ENCODE results near the gene DIDO1.

The DIDO1 gene

DNA sequence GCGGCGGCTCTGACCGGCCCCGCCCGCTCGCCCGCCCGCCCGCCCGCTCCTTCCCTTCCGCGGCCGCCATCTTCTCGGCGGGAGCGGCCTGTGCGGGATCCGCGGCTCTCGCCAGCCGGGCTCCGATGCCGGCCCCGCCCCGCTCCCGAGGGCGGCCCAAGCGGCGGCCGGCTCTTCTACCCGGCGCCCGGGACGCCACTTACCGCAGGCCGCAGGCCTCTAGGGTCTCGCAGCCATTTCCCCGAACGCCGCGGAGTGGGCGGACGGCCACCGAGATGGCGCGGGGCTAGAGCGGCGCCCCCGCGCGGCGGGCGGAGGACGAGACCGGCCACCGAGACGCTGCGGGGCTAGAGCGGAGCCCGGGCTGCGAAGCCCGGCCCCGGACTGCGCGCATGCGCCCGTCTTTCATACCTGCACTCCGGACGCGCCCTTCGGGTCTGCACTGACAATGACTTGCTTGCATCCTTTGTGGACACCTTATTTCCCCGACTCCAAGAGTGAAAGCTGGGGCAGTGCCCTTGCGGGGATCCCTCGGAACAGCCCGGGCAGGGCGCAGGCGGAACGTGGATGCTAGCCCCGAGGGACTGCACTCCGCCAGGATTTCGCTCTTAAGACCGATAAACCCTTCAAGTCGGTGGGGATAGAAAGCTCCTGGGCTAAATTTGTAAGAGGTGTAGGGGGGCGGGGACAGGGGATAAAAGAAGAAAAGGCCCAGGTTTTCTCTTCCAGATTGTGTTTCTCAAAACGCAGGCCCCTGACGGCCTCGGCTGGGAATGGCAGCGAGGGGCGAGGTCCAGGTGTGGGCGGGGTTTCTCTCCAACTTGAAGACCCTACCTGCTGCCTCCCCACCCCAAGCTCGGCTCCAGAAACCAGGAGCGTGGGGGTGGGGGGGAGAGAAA, at the start of gene DIDO1:
Gene DIDO1, minus strand, starts transcription at position 277 of the 899 bp plus-strand sequence.
- DNase-seq (ENCODE audit: low spot score), result peak; percentile 91

GRCh38 chr20:62975251-62975760, 49.0 kb upstream of the DIDO1 start:
- DNase-seq (ENCODE audit: low spot score), result no peak

- no peak for DNase-seq (ENCODE audit: low spot score)
Observed at GRCh38 chr20:62972845-62973745, 46.8 kb upstream of the DIDO1 start.

DNA sequence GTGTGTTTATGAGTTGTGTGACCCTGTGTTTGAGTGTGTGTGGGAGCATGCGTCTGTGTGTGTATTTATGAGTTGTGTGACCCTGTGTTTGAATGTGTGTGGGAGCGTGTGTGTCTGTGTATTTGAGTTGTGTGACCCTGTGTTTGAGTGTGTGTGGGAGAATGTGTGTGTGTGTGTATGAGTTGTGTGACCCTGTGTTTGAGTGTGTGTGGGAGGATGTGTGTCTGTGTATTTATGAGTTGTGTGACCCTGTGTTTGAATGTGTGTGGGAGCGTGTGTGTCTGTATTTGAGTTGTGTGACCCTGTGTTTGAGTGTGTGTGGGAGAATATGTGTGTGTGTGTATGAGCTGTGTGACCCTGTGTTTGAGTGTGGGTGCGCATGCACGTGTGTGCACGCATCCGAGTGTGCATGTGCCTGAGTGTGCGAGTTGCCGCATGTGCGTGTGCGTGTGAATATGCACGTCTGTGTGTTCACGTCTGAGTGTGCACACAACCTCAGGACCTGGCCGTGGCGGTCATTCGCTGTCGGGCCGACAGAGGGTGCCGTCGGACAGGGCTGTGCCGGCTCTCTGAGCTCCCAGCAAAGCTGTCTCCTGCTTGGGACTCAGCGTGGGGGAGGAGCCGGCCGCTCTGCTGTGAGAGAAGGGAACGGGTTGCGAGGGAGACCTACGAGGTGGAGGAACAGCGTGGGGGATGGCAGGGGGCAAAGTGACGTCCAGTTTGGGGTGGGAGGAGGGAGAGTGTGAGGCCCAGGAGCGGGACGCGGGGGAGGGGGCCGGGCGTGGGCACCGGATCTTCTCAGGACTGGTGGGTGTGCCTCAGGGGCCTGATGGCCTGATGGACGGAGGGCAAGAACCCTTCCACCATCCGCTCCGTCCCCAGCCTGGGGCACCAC, 45.9 kb upstream of the DIDO1 start:
- DNase-seq (ENCODE audit: low spot score), result peak; percentile 84

DNA sequence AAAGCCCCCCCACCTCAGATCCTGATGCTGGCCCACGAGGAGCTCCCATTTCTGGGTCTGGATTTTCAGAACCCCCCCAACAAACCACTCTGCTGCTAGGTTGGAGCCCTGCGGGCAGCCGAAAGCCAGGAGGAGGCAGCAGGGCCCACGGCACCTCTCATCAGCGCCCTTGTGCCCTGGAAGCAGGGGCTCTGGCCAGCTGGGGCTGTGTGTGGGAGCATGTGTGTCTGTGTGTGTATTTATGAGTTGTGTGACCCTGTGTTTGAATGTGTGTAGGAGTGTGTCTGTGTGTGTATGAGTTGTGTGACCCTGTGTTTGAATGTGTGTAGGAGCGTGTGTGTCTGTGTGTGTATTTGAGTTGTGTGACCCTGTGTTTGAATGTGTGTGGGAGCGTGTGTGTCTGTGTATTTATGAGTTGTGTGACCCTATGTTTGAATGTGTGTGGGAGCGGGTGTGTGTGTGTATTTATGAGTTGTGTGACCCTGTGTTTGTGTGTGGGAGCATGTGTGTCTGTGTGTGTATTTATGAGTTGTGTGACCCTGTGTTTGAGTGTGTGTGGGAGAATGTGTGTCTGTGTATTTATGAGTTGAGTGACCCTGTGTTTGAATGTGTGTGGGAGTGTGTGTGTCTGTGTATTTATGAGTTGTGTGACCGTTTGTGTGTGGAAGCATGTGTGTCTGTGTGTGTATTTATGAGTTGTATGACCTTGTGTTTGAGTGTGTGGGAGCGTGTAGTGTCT, 45.1 kb upstream of the DIDO1 start:
- no peak for DNase-seq (ENCODE audit: low spot score)

DNA sequence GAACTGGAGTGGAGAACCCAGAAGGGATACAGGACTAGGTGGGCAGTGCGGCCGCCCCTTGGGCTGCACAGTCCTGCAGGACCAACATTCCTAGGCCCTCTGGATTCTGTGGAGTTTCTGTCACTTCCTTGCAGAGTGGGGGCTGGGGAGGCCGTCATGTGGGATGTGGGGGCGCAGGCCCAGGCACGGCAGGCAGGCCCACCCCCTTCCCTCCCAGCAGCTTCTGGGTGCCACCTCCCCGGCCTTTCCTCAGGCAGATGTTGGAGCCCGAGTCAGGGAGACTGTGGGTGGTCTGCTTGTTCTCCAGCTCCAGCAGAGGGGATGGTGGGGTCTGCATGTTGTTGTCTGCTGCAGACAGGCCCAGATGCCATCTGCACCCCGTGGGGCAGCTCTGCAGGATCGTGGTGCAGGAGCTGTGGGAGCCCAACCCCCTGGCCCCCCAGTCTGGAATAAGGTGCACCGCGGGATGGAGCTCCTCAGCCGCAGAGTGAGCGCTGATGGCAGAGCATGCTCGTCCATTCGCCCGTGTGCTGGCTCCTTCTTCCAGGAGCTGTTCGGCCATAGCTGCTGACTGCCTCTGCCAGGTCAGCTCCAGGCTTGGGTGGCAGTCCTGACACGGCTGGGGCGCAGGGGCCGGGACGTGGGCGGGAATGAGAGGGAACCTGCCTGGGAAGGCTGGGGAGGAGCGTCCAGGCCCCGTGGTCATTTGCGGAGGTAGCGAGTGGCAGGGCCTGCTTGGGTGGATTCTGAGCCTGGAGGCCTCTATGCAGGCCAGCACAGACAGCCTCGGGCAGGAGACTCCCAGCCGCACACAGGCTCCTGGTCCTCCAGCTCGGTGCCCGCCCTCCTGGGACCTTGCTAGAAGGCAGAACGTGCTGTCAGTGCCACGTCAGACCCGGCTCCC, 44.3 kb upstream of the DIDO1 start:
- no peak for DNase-seq (ENCODE audit: low spot score)

GRCh38 chr20:62969939-62970306, 43.6 kb upstream of the DIDO1 start:
- DNase-seq (ENCODE audit: low spot score), result no peak

DNA sequence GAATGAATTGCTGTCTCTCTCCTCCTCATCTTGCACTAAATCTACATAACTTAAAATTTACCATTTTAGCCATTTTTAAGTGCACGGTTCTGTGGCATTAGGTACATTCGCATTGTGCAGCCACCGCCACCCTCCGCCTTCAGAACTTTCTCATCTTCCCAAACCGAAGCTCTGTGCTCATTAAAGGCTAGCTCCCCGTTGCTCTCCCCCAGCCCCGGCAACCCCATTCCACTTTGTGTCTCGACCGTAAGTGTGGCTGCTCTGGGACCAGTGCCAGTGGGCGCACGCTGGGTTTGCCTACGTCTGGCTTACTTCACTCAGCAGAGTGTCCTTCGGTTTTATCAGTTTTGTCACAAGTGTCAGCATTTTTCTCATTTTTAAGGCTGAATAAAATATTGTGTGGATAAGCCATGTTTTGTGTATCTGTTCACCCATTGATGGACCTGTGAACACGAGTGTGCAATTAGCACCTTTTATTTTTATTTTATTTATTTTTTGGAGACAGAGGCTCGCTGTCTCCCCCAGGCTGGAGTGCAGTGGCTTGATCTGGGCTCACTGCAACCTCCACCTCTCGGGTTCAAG, 43.0 kb upstream of the DIDO1 start:
- DNase-seq (ENCODE audit: low spot score), result no peak

GRCh38 chr20:62968378-62969178, 42.3 kb upstream of the DIDO1 start:
- no peak for DNase-seq (ENCODE audit: low spot score)

DNA sequence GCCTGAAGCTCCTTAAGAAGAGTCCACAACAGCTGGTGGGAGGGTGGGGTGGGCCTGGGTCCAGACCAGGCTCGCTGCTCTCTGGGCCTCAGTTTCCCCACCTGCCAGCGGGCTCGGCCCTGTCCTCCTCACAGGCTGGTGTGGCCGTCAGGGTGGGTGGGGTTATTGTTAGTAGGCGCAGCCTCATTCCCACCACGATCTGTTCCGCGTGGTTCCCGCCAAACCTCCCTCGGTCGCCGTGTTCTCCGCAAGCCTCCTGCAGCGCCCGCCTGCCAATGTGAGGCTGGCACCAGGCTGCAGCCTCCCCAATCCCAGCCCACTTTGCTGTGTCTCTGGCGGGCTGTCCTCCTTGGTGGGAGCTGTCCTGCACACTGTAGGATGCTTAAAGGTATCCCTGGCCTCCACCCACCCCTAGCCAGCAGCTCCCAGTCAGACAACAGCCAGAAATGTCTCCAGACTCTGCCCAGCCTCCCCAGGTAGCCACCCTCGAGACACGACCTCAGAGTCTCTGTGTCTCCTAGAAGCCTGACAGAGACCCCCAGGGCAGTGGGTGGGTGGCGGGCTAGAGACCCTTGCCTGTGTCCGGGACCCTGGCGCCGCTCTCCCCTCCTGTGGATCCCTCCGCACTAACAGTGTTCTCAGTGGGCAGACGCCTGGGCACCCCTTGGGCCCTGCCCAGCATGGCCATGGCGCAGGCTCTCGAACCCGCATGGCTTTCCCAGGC, 41.5 kb upstream of the DIDO1 start:
- no peak for DNase-seq (ENCODE audit: low spot score)

- no peak for DNase-seq (ENCODE audit: low spot score)
Observed at GRCh38 chr20:62967149-62967501, 40.8 kb upstream of the DIDO1 start.

- DNase-seq (ENCODE audit: low spot score), result no peak
Observed at GRCh38 chr20:62966212-62967148, 40.2 kb upstream of the DIDO1 start.

GRCh38 chr20:62965363-62965771, 39.1 kb upstream of the DIDO1 start:
- no peak for DNase-seq (ENCODE audit: low spot score)

DNA sequence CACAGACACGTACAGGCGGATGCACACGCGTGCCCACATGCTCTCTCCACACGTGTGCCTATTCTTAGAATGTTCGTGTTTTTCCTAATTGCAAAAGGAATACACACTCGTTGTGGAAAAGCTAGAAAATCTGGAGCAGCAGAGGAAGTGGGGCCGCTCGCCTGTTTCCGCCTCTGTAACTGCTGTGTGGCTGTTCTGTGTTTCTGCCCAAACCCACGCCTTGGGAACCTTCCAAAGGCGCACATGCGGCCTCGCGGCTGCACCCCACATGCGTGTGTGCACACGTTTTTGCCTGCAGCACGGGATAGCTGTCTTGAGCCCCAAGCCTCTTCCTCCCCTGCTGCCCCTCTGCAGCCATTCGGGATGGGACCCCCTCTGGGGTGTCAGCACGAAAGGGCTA, 38.4 kb upstream of the DIDO1 start:
- no peak for DNase-seq (ENCODE audit: low spot score)

GRCh38 chr20:62963614-62964397, 37.5 kb upstream of the DIDO1 start:
- no peak for DNase-seq (ENCODE audit: low spot score)

All from CD4-positive, alpha-beta T cell treated with Interleukin-15 for 4 hours (primary cell).